H1 (cell line): ENCODE results near the gene FERMT2. TPM values are rescaled to one million over a fixed set of nuclear protein-coding genes. Genes with fewer than 3 reads are reported as not detected.

ENCODE experiments used
- CTCF ChIA-PET: fragments of 300-600 bp; sonication (Branson Sonifier 250); formaldehyde crosslinking; loops from one replicate; lab custom pipeline; 2021; ENCODE audit not compliant: partially characterized antibody; lab: Charles Lee
- POLR2A ChIA-PET: fragments of 300-600 bp; sonication (Branson Sonifier 250); formaldehyde crosslinking; loops from one replicate; lab custom pipeline; 2021; ENCODE audit warnings: inconsistent platforms; ENCODE audit not compliant: partially characterized antibody; lab: Charles Lee
- DNase-seq, 2 experiments: peaks; one replicate each; pipeline versions ENCODE4 v3.0.0 to v3.0.0-alpha.2; 2010 to 2022; ENCODE audit warnings: low spot score in 2 of 2, low read depth in 1 of 2, mixed read lengths in 1 of 2
- FAIRE-seq: peaks from 2 replicates; lab custom pipeline; 2011; peaks lifted over from hg19 to GRCh38; lab: Jason Lieb, UNC
- H2AFZ ChIP-seq: 2 replicates; pipeline ENCODE4 v1.8.1; 2012; ENCODE audit warnings: low read length, inconsistent platforms
- H2AK5ac ChIP-seq: 2 replicates; pipeline ENCODE4 v1.6.1; 2013; ENCODE audit warnings: low read depth, low read length
- H2BK120ac ChIP-seq: replicated peaks from 2 replicates; pipeline ENCODE3; 2013; ENCODE audit warnings: low read depth, low read length, inconsistent platforms
- H2BK12ac ChIP-seq: 2 replicates; pipeline ENCODE4 v1.6.1; 2013; ENCODE audit warnings: low read depth, low read length
- H2BK15ac ChIP-seq: 2 replicates; pipeline ENCODE4 v1.6.1; 2013; ENCODE audit warnings: low read length
- H2BK20ac ChIP-seq: 2 replicates; pipeline ENCODE4 v1.6.1; 2013; ENCODE audit warnings: low read length
- H2BK5ac ChIP-seq: 2 replicates; pipeline ENCODE4 v1.6.1; 2013; ENCODE audit warnings: low read depth, low read length
- H3K14ac ChIP-seq: 2 replicates; pipeline ENCODE4 v1.6.1; 2013; ENCODE audit warnings: inconsistent platforms; ENCODE audit not compliant: insufficient read length
- H3K18ac ChIP-seq: 2 replicates; pipeline ENCODE4 v1.6.1; 2013; ENCODE audit warnings: low read length; ENCODE audit errors: extremely low read depth
- H3K23ac ChIP-seq: 2 replicates; pipeline ENCODE4 v1.6.1; 2013; ENCODE audit warnings: inconsistent platforms; ENCODE audit not compliant: insufficient read length
- H3K23me2 ChIP-seq: 2 replicates; pipeline ENCODE4 v1.6.1; 2013; ENCODE audit warnings: low read depth, low read length
- H3K27ac ChIP-seq: 2 replicates; pipeline ENCODE4 v1.6.1; 2011; ENCODE audit warnings: low read depth, low read length, inconsistent platforms
- H3K27me3 ChIP-seq, 4 experiments: replicated peaks in 1 of 4; 1 replicate in 1 of 4; 2 replicates in 3 of 4; pipeline versions ENCODE4 v1.6.1 to v1.8.1; 2011 to 2013; ENCODE audit warnings: low read length in 3 of 4, mild to moderate bottlenecking in 3 of 4, inconsistent platforms in 2 of 4, mixed read lengths in 2 of 4, moderate library complexity in 1 of 4; ENCODE audit not compliant: control insufficient read depth in 3 of 4, insufficient read depth in 3 of 4; ENCODE audit errors: extremely low read depth in 1 of 4
- H3K36me3 ChIP-seq, 4 experiments: 2 replicates each; pipeline versions ENCODE4 v1.6.1 to v1.8.1; 2011 to 2013; ENCODE audit warnings: mild to moderate bottlenecking in 4 of 4, low read length in 3 of 4, moderate library complexity in 2 of 4, control low read depth in 1 of 4, inconsistent platforms in 1 of 4; ENCODE audit not compliant: insufficient read depth in 4 of 4, control insufficient read depth in 2 of 4
- H3K4ac ChIP-seq: replicated peaks from 2 replicates; pipeline ENCODE3; 2013; ENCODE audit warnings: low read length, low read depth, mixed read lengths, inconsistent platforms; ENCODE audit not compliant: insufficient read length
- H3K4me1 ChIP-seq, 4 experiments: replicated peaks in 1 of 4; 1 replicate in 1 of 4; 2 replicates in 3 of 4; pipeline versions ENCODE4 v1.6.1 to v1.8.1; 2011 to 2013; ENCODE audit warnings: low read length in 3 of 4, inconsistent platforms in 2 of 4, mixed read lengths in 1 of 4; ENCODE audit not compliant: insufficient read depth in 4 of 4, control insufficient read depth in 3 of 4
- H3K4me2 ChIP-seq, 2 experiments: 2 replicates each; pipeline versions ENCODE4 v1.6.1 to v1.8.1; 2011 to 2013; ENCODE audit warnings: low read depth in 2 of 2, low read length in 2 of 2, control low read depth in 1 of 2, inconsistent platforms in 1 of 2, mild to moderate bottlenecking in 1 of 2; ENCODE audit not compliant: insufficient read depth in 1 of 2
- H3K4me3 ChIP-seq, 4 experiments: fragments of 200-600, 300-600 bp in 1 of 4; sonication (generic), shearing (Covaris generic), sonication (Bioruptor Twin) in 1 of 4; 2 replicates each; pipeline versions ENCODE4 v1.5.1 to v1.8.1; 2011 to 2016; ENCODE audit warnings: low read length in 4 of 4, low read depth in 3 of 4, control low read depth in 2 of 4, inconsistent platforms in 2 of 4, mild to moderate bottlenecking in 2 of 4, mixed read lengths in 1 of 4, moderate library complexity in 1 of 4; ENCODE audit not compliant: insufficient read depth in 2 of 4; ENCODE audit errors: extremely low read depth in 1 of 4
- H3K56ac ChIP-seq: replicated peaks from 2 replicates; pipeline ENCODE3; 2013; ENCODE audit warnings: low read depth, mild to moderate bottlenecking, mixed read lengths, low read length, inconsistent platforms; ENCODE audit not compliant: insufficient read length
- H3K79me1 ChIP-seq: 2 replicates; pipeline ENCODE4 v1.6.1; 2013; ENCODE audit warnings: low read depth, low read length, control low read depth
- H3K79me2 ChIP-seq, 2 experiments: 2 replicates each; pipeline versions ENCODE4 v1.6.1 to v1.8.1; 2012 to 2013; ENCODE audit warnings: low read length in 2 of 2, mild to moderate bottlenecking in 2 of 2, inconsistent platforms in 1 of 2; ENCODE audit not compliant: insufficient read depth in 2 of 2, control insufficient read depth in 1 of 2
- H3K9ac ChIP-seq, 4 experiments: replicated peaks in 1 of 4; 1 replicate in 1 of 4; 2 replicates in 3 of 4; pipeline versions ENCODE4 v1.6.1 to v1.8.1; 2011 to 2013; ENCODE audit warnings: low read depth in 3 of 4, low read length in 3 of 4, control low read depth in 2 of 4, mild to moderate bottlenecking in 2 of 4, moderate library complexity in 2 of 4, inconsistent platforms in 1 of 4; ENCODE audit errors: extremely low read depth in 1 of 4
- H3K9me3 ChIP-seq, 2 experiments: 2 replicates each; pipeline versions ENCODE4 v1.6.1 to v1.8.1; 2012 to 2013; ENCODE audit warnings: mild to moderate bottlenecking in 2 of 2, moderate library complexity in 2 of 2, control low read depth in 1 of 2, inconsistent platforms in 1 of 2, low read depth in 1 of 2, low read length in 1 of 2, mixed read lengths in 1 of 2; ENCODE audit not compliant: insufficient read depth in 2 of 2
- H4K20me1 ChIP-seq, 2 experiments: replicated peaks in 1 of 2; 2 replicates each; pipeline versions ENCODE3 to v1.8.1; 2011 to 2013; ENCODE audit warnings: inconsistent platforms in 2 of 2, low read length in 2 of 2, mild to moderate bottlenecking in 1 of 2; ENCODE audit not compliant: insufficient read depth in 2 of 2, control insufficient read depth in 1 of 2
- H4K5ac ChIP-seq: 2 replicates; pipeline ENCODE4 v1.6.1; 2013; ENCODE audit warnings: low read length, low read depth, mixed read lengths, inconsistent platforms; ENCODE audit not compliant: insufficient read length
- H4K8ac ChIP-seq: 2 replicates; pipeline ENCODE4 v1.8.0; 2013; ENCODE audit warnings: mild to moderate bottlenecking, moderate library complexity, low read length, inconsistent platforms; ENCODE audit not compliant: insufficient read depth; ENCODE audit errors: extremely low read depth
- H4K91ac ChIP-seq: replicated peaks from 2 replicates; pipeline ENCODE3; 2013; ENCODE audit warnings: low read length, mixed read lengths, inconsistent platforms; ENCODE audit not compliant: insufficient read length
- CTCF ChIP-seq, 3 experiments: IDR thresholded peaks; 1 replicate in 2 of 3; 2 replicates in 1 of 3; pipeline versions ENCODE4 v1.5.1 to v1.6.1; 2011; ENCODE audit warnings: low read length in 3 of 3, mild to moderate bottlenecking in 3 of 3, inconsistent platforms in 2 of 3, low read depth in 1 of 3, moderate library complexity in 1 of 3; ENCODE audit not compliant: insufficient read depth in 1 of 3; ENCODE audit errors: control extremely low read depth in 1 of 3
- GABPA ChIP-seq: IDR thresholded peaks from 2 replicates; pipeline ENCODE4 v1.6.1; 2011; ENCODE audit warnings: mild to moderate bottlenecking, low read length, moderate library complexity, borderline replicate concordance; ENCODE audit not compliant: insufficient read depth
- KDM4A ChIP-seq: IDR thresholded peaks from one replicate; pipeline ENCODE4 v1.7.1; 2012; ENCODE audit warnings: low read depth, mild to moderate bottlenecking, moderate library complexity, low read length, inconsistent platforms; ENCODE audit not compliant: severe bottlenecking
- TAF1 ChIP-seq: IDR thresholded peaks from 2 replicates; pipeline ENCODE4 v1.6.1; 2011; ENCODE audit warnings: mild to moderate bottlenecking, low read depth, low read length
- WGBS, 2 experiments: shearing (Covaris generic) in 1 of 2; methylation state at CpG; one replicate each; pipeline versions ENCODE4 v1.1.6 to v1.1.7; 2013 to 2015; ENCODE audit warnings: low lambda C conversion rate in 2 of 2, mixed read lengths in 2 of 2, inconsistent platforms in 1 of 2, low coverage in 1 of 2, missing lambda C conversion rate in 1 of 2; ENCODE audit not compliant: insufficient replicate concordance in 2 of 2, insufficient coverage in 1 of 2, insufficient read length in 1 of 2; ENCODE audit errors: extremely low coverage in 1 of 2, missing lambda C conversion rate in 1 of 2; 5-methylcytosine and 5-hydroxymethylcytosine counted together
- long read RNA-seq, 2 experiments: library from RNA in 1 of 2; library from capped mRNA in 1 of 2; stranded (forward); transcript quantifications; one replicate each; pipeline ENCODE4 v2.0.0, GENCODE V29; 2021; ENCODE audit warnings: inconsistent platforms in 1 of 2
- polyA minus RNA-seq, 3 experiments: library from RNA; depleted of rRNA, polyadenylated mRNA; stranded (reverse); fragments of >200 nt; gene quantifications; 1 replicate in 2 of 3; 2 replicates in 1 of 3; pipeline ENCODE4 v1.2.3, GENCODE V29; 2011
- polyA plus RNA-seq, 7 experiments: library from polyadenylated mRNA; depleted of rRNA in 3 of 7; stranded (reverse) in 5 of 7; unstranded in 2 of 7; fragments of >200 nt in 5 of 7; fragments of 200-250 nt in 2 of 7; gene quantifications; 1 replicate in 5 of 7; 2 replicates in 1 of 7; 4 replicates in 1 of 7; pipeline versions ENCODE4 v1.2.1 to v1.2.3, GENCODE V29; 2011 to 2013; ENCODE audit warnings: missing spikeins in 2 of 7, mixed read lengths in 2 of 7
- total RNA-seq: library from RNA; stranded (reverse); fragmentation: NEBNext Ultra II Directional; extraction: Animal tissue kit (Norgen Biotek cat#: 25700); gene quantifications from 2 replicates; pipeline ENCODE4 v1.2.1, GENCODE V29; 2021

The FERMT2 gene
- total RNA-seq = 120 and 142 TPM in 2 replicates
- polyA plus RNA-seq (2011; rRNA removed) = 51.4 and 53.3 TPM in 2 replicates
- 75.3 TPM for polyA plus RNA-seq (2011; cell fraction: cytosol; rRNA removed)
- polyA plus RNA-seq (2011; cell fraction: nucleus; rRNA removed) = 41.7 TPM
- polyA plus RNA-seq (2012, experiment 1 of 2) = 47.9 to 84.9 TPM (median 59.8 TPM) in 4 replicates
- polyA plus RNA-seq (2012, experiment 2 of 2) = 4.3 TPM
- 139 TPM for polyA plus RNA-seq (2013, experiment 1 of 2)
- 149 TPM for polyA plus RNA-seq (2013, experiment 2 of 2)
- polyA minus RNA-seq (2011; rRNA and poly(A)+ RNA removed) = 56.7 and 112 TPM in 2 replicates
- polyA minus RNA-seq (2011; cell fraction: cytosol; rRNA and poly(A)+ RNA removed) = 53.7 TPM
- 58.4 TPM for polyA minus RNA-seq (2011; cell fraction: nucleus; rRNA and poly(A)+ RNA removed)
- long read RNA-seq, experiment 1, transcript FERMT2-202 (16 exons, 3,247 nt) = major isoform, 18 of 98 reads
- long read RNA-seq, experiment 1, transcript FERMT2-205 (15 exons, 2,064 nt) = minor isoform, 5 of 98 reads
- long read RNA-seq, experiment 1, transcript FERMT2-211 (3 exons, 2,384 nt) = minor isoform, 6 of 98 reads
- long read RNA-seq, experiment 1, partial matches to known transcripts = 29 of 98 reads
- long read RNA-seq, experiment 1, other reads (novel, unspliced or antisense) = 36 of 98 reads
- long read RNA-seq, experiment 2 = 0 reads

GRCh38 chr14:52950898-52951680 is at the start of gene FERMT2:
TSS of gene FERMT2 (minus strand) at chr14:52951050. CDS start at chr14:52950568, 482 bp downstream.
- Histone ChIP-seq H4K91ac (no peak within 1 kb of the TSS), H3K23me2 (peaks cover 7% of the 10 kb centered on the region), H3K18ac (peak within 1 kb of the TSS; percentile 96), H2BK120ac (peak within 1 kb of the TSS; percentile 26), H4K20me1 (peaks cover 2 to 5% of the 10 kb centered on the region in 2 experiments), H3K23ac (no peak within 1 kb of the TSS), H3K9me3 (no peaks in the 10 kb centered on the region), H2BK20ac (no peak within 1 kb of the TSS), H2AK5ac (peak within 1 kb of the TSS; percentile 20; the same call in 1 of the 2 replicates), H2AFZ (peak within 1 kb of the TSS; percentile 48), H3K27me3 (no peaks in the 10 kb centered on the region), H3K56ac (peak within 1 kb of the TSS; percentile 71), H3K79me2 (peaks cover 22 to 44% of the 10 kb centered on the region in 2 experiments; a peak in 3 of 4 replicates), H2BK12ac (peak within 1 kb of the TSS; percentile 98), H3K4me3 (peak within 1 kb of the TSS; percentile 66 to 99 (median 96)), H3K4ac (peak within 1 kb of the TSS; percentile 24), H4K5ac (peak within 1 kb of the TSS; percentile 82), H4K8ac (peak within 1 kb of the TSS; percentile 90), H3K4me1 (peaks cover 3 to 9% (median 5%) of the 10 kb centered on the region in 4 experiments; a peak in 5 of 7 replicates), H2BK15ac (no peak within 1 kb of the TSS), H3K36me3 (peaks cover 0 to 21% (median 2%) of the 10 kb centered on the region in 4 experiments; a peak in 3 of 8 replicates), H3K79me1 (peaks cover 2% of the 10 kb centered on the region; the same call in 1 of the 2 replicates), H3K14ac (no peak within 1 kb of the TSS), H3K9ac (peak within 1 kb of the TSS; percentile 81 to 92 (median 85)), H3K4me2 (peak within 1 kb of the TSS; percentile 83 to 96), H2BK5ac (peak within 1 kb of the TSS; percentile 84), H3K27ac (peak within 1 kb of the TSS; percentile 96)
- ChIA-PET CTCF (interaction anchor here (0.9 to 2.2 kb wide), 4 partner anchors 11 to 122 kb away, joined by 3 to 8 read pairs (median 4); no protein-coding TSS in a partner anchor), POLR2A (interaction anchor here (0.6 to 2.4 kb wide), 16 partner anchors 8 to 201 kb away, joined by 3 to 10 read pairs (median 4); partner anchors contain the start of gene DDHD1)
- DNase-seq = peak in 1 of 2 experiments; percentile 91
- no peak for FAIRE-seq
- 1% methylated on average over 16 of the region's 95 CpGs; no CpG with 5 or more reads in 1 of the 2 experiments for WGBS, 2 experiments
- 0 out of 2 replicates have a peak, but pooled peaks have one; percentile 30 for TF ChIP-seq GABPA
- peak; percentile 61; the same call in 1 of the 2 replicates for TF ChIP-seq TAF1
- no peak for TF ChIP-seq CTCF (IDR thresholded peaks at IDR 0.05; ENCODE audit: control extremely low read depth in 1 of 3, insufficient read depth in 1 of 3, low read depth in 1 of 3, low read length in 3 of 3)
- TF ChIP-seq KDM4A = peak; percentile 67
